ENCODE measurements around the gene IL18RAP. TPM values are rescaled to one million over a fixed set of nuclear protein-coding genes. Genes with fewer than 3 reads are reported as not detected.

The IL18RAP gene
- total and polyA plus RNA-seq, 7 experiments from 2014 or later = 0.30 to 17.1 (median 7.5) TPM; not detected in 3

GRCh38 chr2:102474785-102475184 lies 51.8 kb downstream of the IL18RAP start:
- ATAC-seq = no peak
- intact Hi-C loops (cut with micrococcal nuclease) = loop anchor here in 1 of 2 donors (5.0 kb wide), 1 partner anchor 228 kb away; no protein-coding TSS in a partner anchor

DNA sequence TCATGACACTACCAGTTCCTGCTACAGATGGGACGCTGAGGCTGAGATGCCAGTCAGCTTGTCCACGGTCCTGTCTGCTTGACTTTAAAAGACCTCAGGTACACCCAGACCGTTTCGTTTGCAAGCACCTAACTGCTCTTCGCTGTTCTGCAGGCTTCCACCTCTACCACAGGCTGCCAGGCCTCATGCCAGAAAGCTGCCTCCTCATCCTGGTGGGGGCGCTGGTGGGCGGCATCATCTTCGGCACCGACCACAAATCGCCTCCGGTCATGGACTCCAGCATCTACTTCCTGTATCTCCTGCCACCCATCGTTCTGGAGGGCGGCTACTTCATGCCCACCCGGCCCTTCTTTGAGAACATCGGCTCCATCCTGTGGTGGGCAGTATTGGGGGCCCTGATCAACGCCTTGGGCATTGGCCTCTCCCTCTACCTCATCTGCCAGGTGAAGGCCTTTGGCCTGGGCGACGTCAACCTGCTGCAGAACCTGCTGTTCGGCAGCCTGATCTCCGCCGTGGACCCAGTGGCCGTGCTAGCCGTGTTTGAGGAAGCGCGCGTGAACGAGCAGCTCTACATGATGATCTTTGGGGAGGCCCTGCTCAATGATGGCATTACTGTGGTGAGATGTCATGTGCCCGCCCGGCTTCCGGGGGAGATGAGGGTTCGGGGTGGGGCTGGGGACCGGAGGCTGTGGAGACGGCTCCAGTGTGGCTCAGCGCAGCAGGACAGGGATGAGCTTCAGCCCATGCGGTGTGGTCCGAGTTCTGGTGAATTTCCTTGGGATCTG lies 55.9 kb downstream of the IL18RAP start:
- Mint-ChIP-seq H3K9me3 (no peaks in the 10 kb centered on the region), H3K4me1 (no peaks in the 10 kb centered on the region), H3K27me3 (peaks cover 4 to 34% (median 10%) of the 10 kb centered on the region in 5 donors), H3K36me3 (no peaks in the 10 kb centered on the region), H3K27ac (no peak overlapping the region), H3K4me3 (no peak overlapping the region)
- ChIA-PET POLR2A (no interaction called here), CTCF (no interaction called here)
- intact Hi-C loops (cut with micrococcal nuclease) = no loop called here
- DNase-seq (no peak), ATAC-seq (no peak)
- Histone ChIP-seq H3K27me3 (ENCODE audit: control insufficient read depth in 2 of 2, insufficient read depth in 2 of 2, low read length in 2 of 2) (no peaks in the 10 kb centered on the region), H3K4me3 (ENCODE audit: low read length) (no peak overlapping the region), H3K27ac (ENCODE audit: low read depth, low read length) (no peak overlapping the region), H3K9me3 (ENCODE audit: control insufficient read depth in 2 of 3, low read length in 3 of 3) (no peaks in the 10 kb centered on the region), H3K4me1 (ENCODE audit: control insufficient read depth in 2 of 2, insufficient read depth in 2 of 2, low read length in 2 of 2) (no peaks in the 10 kb centered on the region), H3K36me3 (ENCODE audit: control insufficient read depth in 2 of 3, insufficient read depth in 3 of 3, low read length in 3 of 3) (no peaks in the 10 kb centered on the region)

More at GRCh38 chr2:102474785-102475184, 51.8 kb downstream of the IL18RAP start:
- Histone ChIP-seq H3K27me3 (ENCODE audit: control insufficient read depth in 2 of 2, insufficient read depth in 2 of 2, low read length in 2 of 2) (no peaks in the 10 kb centered on the region), H3K4me1 (ENCODE audit: control insufficient read depth in 2 of 2, insufficient read depth in 2 of 2, low read length in 2 of 2) (no peaks in the 10 kb centered on the region), H3K27ac (ENCODE audit: low read depth, low read length) (no peak overlapping the region), H3K4me3 (ENCODE audit: low read length) (no peak overlapping the region), H3K9me3 (ENCODE audit: control insufficient read depth in 2 of 3, low read length in 3 of 3) (no peaks in the 10 kb centered on the region), H3K36me3 (ENCODE audit: control insufficient read depth in 2 of 3, insufficient read depth in 3 of 3, low read length in 3 of 3) (no peaks in the 10 kb centered on the region)
- ChIA-PET POLR2A (no interaction called here), CTCF (interaction anchor here (1.2 kb wide), 1 partner anchor 229 kb away, joined by 4 read pairs; no protein-coding TSS in a partner anchor)
- Mint-ChIP-seq H3K36me3 (peaks cover 0 to 9% (median 0%) of the 10 kb centered on the region in 5 donors), H3K4me3 (no peak overlapping the region), H3K4me1 (no peaks in the 10 kb centered on the region), H3K27me3 (peaks cover 21 to 44% (median 21%) of the 10 kb centered on the region in 5 donors), H3K27ac (no peak overlapping the region), H3K9me3 (peaks cover 0 to 12% (median 7%) of the 10 kb centered on the region in 11 donors)
- DNase-seq = no peak

DNA sequence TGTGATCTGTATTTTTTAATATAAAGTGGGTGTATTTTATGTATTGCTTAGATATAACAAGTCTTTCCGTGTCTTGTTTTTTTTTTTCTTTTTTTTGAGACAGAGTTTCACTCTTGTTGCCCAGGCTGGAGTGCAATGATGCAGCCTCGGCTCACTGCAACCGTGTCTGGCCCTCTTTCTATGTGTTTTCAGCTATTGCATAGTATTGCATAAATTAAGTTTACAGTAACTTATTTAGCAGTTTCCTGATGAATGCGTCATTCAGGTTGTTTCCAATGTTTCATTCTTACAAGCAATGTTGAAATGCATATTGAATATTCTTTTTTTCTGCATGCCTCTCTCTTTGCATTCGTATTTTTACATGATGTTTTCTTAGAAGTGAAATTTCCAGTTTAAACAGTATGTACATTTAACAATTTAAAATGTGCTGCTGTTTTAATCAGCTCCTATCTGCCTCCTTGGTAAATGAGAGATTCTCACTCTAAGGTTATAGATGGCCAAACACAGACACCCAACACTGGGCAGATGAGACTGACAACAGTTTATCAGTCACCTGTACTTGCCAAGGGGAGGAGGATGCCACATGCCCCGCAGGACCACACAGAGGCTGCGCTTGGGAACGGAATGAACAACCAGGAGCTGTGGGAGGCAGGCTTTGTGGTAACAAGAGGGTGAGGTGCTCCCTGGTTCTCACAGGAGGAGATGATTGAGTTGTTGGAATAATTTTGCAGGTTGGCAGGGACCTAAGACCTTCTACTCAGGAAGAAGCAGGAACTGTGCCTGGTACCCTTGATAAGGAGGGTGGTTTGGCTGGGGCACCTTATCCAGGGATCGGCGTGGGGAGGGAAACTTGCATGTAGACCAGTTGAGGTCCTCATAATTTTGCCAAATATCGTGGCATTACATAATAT lies 57.6 kb downstream of the IL18RAP start:
- Histone ChIP-seq H3K36me3 (ENCODE audit: control insufficient read depth in 2 of 3, insufficient read depth in 3 of 3, low read length in 3 of 3) (no peaks in the 10 kb centered on the region), H3K9me3 (ENCODE audit: control insufficient read depth in 2 of 3, low read length in 3 of 3) (no peaks in the 10 kb centered on the region), H3K27me3 (ENCODE audit: control insufficient read depth in 2 of 2, insufficient read depth in 2 of 2, low read length in 2 of 2) (no peaks in the 10 kb centered on the region), H3K27ac (ENCODE audit: low read depth, low read length) (no peak overlapping the region), H3K4me1 (ENCODE audit: control insufficient read depth in 2 of 2, insufficient read depth in 2 of 2, low read length in 2 of 2) (no peaks in the 10 kb centered on the region), H3K4me3 (ENCODE audit: low read length) (no peak overlapping the region)
- Mint-ChIP-seq H3K36me3 (no peaks in the 10 kb centered on the region), H3K27ac (no peak overlapping the region), H3K4me1 (no peaks in the 10 kb centered on the region), H3K9me3 (no peaks in the 10 kb centered on the region), H3K27me3 (peaks cover 8 to 26% (median 15%) of the 10 kb centered on the region in 5 donors), H3K4me3 (no peak overlapping the region)
- CTCF ChIA-PET = interaction anchor here (0.7 kb wide), 1 partner anchor 82 kb away, joined by 3 read pairs; no protein-coding TSS in a partner anchor
- intact Hi-C loops (cut with micrococcal nuclease) = no loop called here
- POLR2A ChIA-PET = no interaction called here
- DNase-seq (no peak), ATAC-seq (no peak)

DNA sequence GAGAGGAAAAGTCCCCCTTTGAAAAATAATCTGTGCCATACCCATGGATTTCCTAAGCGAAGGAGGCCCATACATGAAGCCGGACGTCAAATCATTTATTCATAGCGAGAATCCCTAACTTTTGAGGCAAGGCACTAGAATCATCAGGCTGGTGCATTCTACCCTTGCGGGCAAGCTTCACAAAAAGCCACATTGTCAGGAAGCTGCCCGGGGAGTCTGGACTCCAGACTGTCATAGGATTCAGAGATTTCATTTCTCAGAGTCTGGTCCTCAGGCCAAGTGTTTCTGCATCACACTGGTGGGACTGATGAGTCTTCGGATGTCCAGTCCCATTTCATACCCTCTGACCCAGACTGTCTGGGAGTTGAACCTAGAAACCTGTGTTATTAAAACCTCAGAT lies 59.0 kb downstream of the IL18RAP start:
- Mint-ChIP-seq H3K36me3 (no peaks in the 10 kb centered on the region), H3K4me1 (no peaks in the 10 kb centered on the region), H3K9me3 (no peaks in the 10 kb centered on the region), H3K27me3 (peaks cover 5 to 26% (median 23%) of the 10 kb centered on the region in 5 donors), H3K4me3 (no peak overlapping the region), H3K27ac (no peak overlapping the region)
- no peak overlapping the region for H3K4me3 ChIP-seq (ENCODE audit: low read length)
- H3K4me1 ChIP-seq (ENCODE audit: control insufficient read depth in 2 of 2, insufficient read depth in 2 of 2, low read length in 2 of 2) = no peaks in the 10 kb centered on the region
- DNase-seq (no peak), ATAC-seq (no peak)
- CTCF ChIA-PET = no interaction called here
- no peaks in the 10 kb centered on the region for H3K36me3 ChIP-seq (ENCODE audit: control insufficient read depth in 2 of 3, insufficient read depth in 3 of 3, low read length in 3 of 3)
- POLR2A ChIA-PET = no interaction called here
- no peaks in the 10 kb centered on the region for H3K9me3 ChIP-seq (ENCODE audit: control insufficient read depth in 2 of 3, low read length in 3 of 3)
- H3K27ac ChIP-seq (ENCODE audit: low read depth, low read length) = no peak overlapping the region
- intact Hi-C loops (cut with micrococcal nuclease) = no loop called here
- H3K27me3 ChIP-seq (ENCODE audit: control insufficient read depth in 2 of 2, insufficient read depth in 2 of 2, low read length in 2 of 2) = no peaks in the 10 kb centered on the region

GRCh38 chr2:102483086-102483485 lies 60.1 kb downstream of the IL18RAP start:
- H3K27ac Mint-ChIP-seq = no peak overlapping the region
- H3K27ac ChIP-seq (ENCODE audit: low read depth, low read length) = no peak overlapping the region
- H3K27me3 Mint-ChIP-seq = peaks cover 13 to 33% (median 27%) of the 10 kb centered on the region in 5 donors
- intact Hi-C loops (cut with micrococcal nuclease) = no loop called here
- ChIA-PET POLR2A (no interaction called here), CTCF (interaction anchor here (0.5 to 1.0 kb wide), 2 partner anchors 10 to 11 kb away, joined by 3 to 4 read pairs; partner anchors contain the start of gene SLC9A4)
- H3K4me3 ChIP-seq (ENCODE audit: low read length) = no peak overlapping the region
- no peaks in the 10 kb centered on the region for H3K36me3 Mint-ChIP-seq
- peaks cover 0 to 5% (median 0%) of the 10 kb centered on the region in 7 donors for H3K4me1 Mint-ChIP-seq
- H3K4me1 ChIP-seq (ENCODE audit: control insufficient read depth in 2 of 2, insufficient read depth in 2 of 2, low read length in 2 of 2) = no peaks in the 10 kb centered on the region
- ATAC-seq = no peak
- no peak overlapping the region for H3K4me3 Mint-ChIP-seq
- H3K9me3 ChIP-seq (ENCODE audit: control insufficient read depth in 2 of 3, low read length in 3 of 3) = no peaks in the 10 kb centered on the region
- no peaks in the 10 kb centered on the region for H3K36me3 ChIP-seq (ENCODE audit: control insufficient read depth in 2 of 3, insufficient read depth in 3 of 3, low read length in 3 of 3)
- H3K27me3 ChIP-seq (ENCODE audit: control insufficient read depth in 2 of 2, insufficient read depth in 2 of 2, low read length in 2 of 2) = no peaks in the 10 kb centered on the region
- no peaks in the 10 kb centered on the region for H3K9me3 Mint-ChIP-seq
- DNase-seq = no peak

- ATAC-seq (no peak), DNase-seq (no peak)
- Histone ChIP-seq H3K4me3 (ENCODE audit: low read length) (no peak overlapping the region), H3K27ac (ENCODE audit: low read depth, low read length) (no peak overlapping the region), H3K4me1 (ENCODE audit: control insufficient read depth in 2 of 2, insufficient read depth in 2 of 2, low read length in 2 of 2) (no peaks in the 10 kb centered on the region), H3K9me3 (ENCODE audit: control insufficient read depth in 2 of 3, low read length in 3 of 3) (no peaks in the 10 kb centered on the region), H3K27me3 (ENCODE audit: control insufficient read depth in 2 of 2, insufficient read depth in 2 of 2, low read length in 2 of 2) (no peaks in the 10 kb centered on the region), H3K36me3 (ENCODE audit: control insufficient read depth in 2 of 3, insufficient read depth in 3 of 3, low read length in 3 of 3) (no peaks in the 10 kb centered on the region)
- Mint-ChIP-seq H3K27me3 (peaks cover 13 to 30% (median 28%) of the 10 kb centered on the region in 5 donors), H3K4me3 (no peak overlapping the region), H3K27ac (no peak overlapping the region), H3K36me3 (no peaks in the 10 kb centered on the region), H3K9me3 (no peaks in the 10 kb centered on the region), H3K4me1 (peaks cover 0 to 6% (median 0%) of the 10 kb centered on the region in 7 donors)
- CTCF ChIA-PET = no interaction called here
- intact Hi-C loops (cut with micrococcal nuclease) = no loop called here
- POLR2A ChIA-PET = no interaction called here
These were observed 61.5 kb downstream of the IL18RAP start for GRCh38 chr2:102484310-102485061.

All from naive thymus-derived CD4-positive, alpha-beta T cell (primary cell).